HepG2 (cell line): ENCODE results near the gene PTGDS. TPM values are rescaled to one million over a fixed set of nuclear protein-coding genes. Genes with fewer than 3 reads are reported as not detected.
A peak's percentile ranks its signal among the peaks of the same experiment; 100 is the strongest.

Experiments used
- BRCA1 ChIP-seq: sonication (generic); formaldehyde crosslinking; IDR thresholded peaks from 2 replicates; pipeline ENCODE4 v1.4.0; 2020; ENCODE audit warnings: missing genetic modification reagents
- CERS6 ChIP-seq: sonication (generic); formaldehyde crosslinking; IDR thresholded peaks from 2 replicates; pipeline ENCODE4 v1.5.0; 2020; ENCODE audit warnings: missing genetic modification reagents
- ELF4 ChIP-seq: sonication (generic); formaldehyde crosslinking; IDR thresholded peaks from 2 replicates; pipeline ENCODE4 v1.5.0; 2020; ENCODE audit warnings: missing genetic modification reagents, mild to moderate bottlenecking, moderate library complexity, borderline replicate concordance
- GFI1 ChIP-seq: sonication (generic); formaldehyde crosslinking; IDR thresholded peaks from 2 replicates; pipeline ENCODE4 v1.5.0; 2020; ENCODE audit warnings: missing genetic modification reagents, mild to moderate bottlenecking, borderline replicate concordance
- HINFP ChIP-seq: sonication (generic); formaldehyde crosslinking; IDR thresholded peaks from 2 replicates; pipeline ENCODE4 v1.4.0; 2020; ENCODE audit warnings: low read depth, mild to moderate bottlenecking, missing genetic modification reagents
- HNF4A ChIP-seq: sonication (generic); formaldehyde crosslinking; IDR thresholded peaks from 2 replicates; pipeline ENCODE4 v1.4.0; 2020; ENCODE audit warnings: missing genetic modification reagents
- KDM5B ChIP-seq: sonication (generic); formaldehyde crosslinking; IDR thresholded peaks from 2 replicates; pipeline ENCODE4 v1.4.0; 2020; ENCODE audit warnings: missing genetic modification reagents, mild to moderate bottlenecking, borderline replicate concordance
- LBX2 ChIP-seq: sonication (generic); formaldehyde crosslinking; IDR thresholded peaks from 2 replicates; pipeline ENCODE4 v1.5.0; 2020; ENCODE audit warnings: missing genetic modification reagents, mild to moderate bottlenecking, borderline replicate concordance
- REXO4 ChIP-seq: sonication (generic); formaldehyde crosslinking; IDR thresholded peaks from 2 replicates; pipeline ENCODE4 v1.8.0; 2022; ENCODE audit warnings: missing genetic modification reagents, mild to moderate bottlenecking, borderline replicate concordance
- SETDB1 ChIP-seq: sonication (generic); formaldehyde crosslinking; IDR thresholded peaks from 2 replicates; pipeline ENCODE4 v1.5.1; 2020; ENCODE audit warnings: missing genetic modification reagents, mild to moderate bottlenecking, borderline replicate concordance
- YEATS2 ChIP-seq: sonication (generic); formaldehyde crosslinking; IDR thresholded peaks from 2 replicates; pipeline ENCODE4 v1.4.0; 2020; ENCODE audit warnings: missing genetic modification reagents, borderline replicate concordance
- ZFAT ChIP-seq: sonication (generic); formaldehyde crosslinking; conservative IDR thresholded peaks from 2 replicates; pipeline ENCODE4 v1.8.1; 2023; ENCODE audit warnings: missing genetic modification reagents, inconsistent platforms
- ZNF121 ChIP-seq: sonication (generic); formaldehyde crosslinking; IDR thresholded peaks from 2 replicates; pipeline ENCODE4 v1.5.0; 2020; ENCODE audit warnings: mild to moderate bottlenecking, missing genetic modification reagents
- ZNF180 ChIP-seq: sonication (generic); formaldehyde crosslinking; IDR thresholded peaks from 2 replicates; pipeline ENCODE4 v1.4.0; 2020; ENCODE audit warnings: low read depth, missing genetic modification reagents, borderline replicate concordance
- ZNF513 ChIP-seq: sonication (generic); formaldehyde crosslinking; conservative IDR thresholded peaks from 2 replicates; pipeline ENCODE4 v1.5.0; 2020; ENCODE audit warnings: missing genetic modification reagents
- ZNF639 ChIP-seq: conservative IDR thresholded peaks from 2 replicates; pipeline ENCODE4 v1.6.1; 2018; ENCODE audit warnings: missing genetic modification reagents
- ZNF660 ChIP-seq: sonication (generic); formaldehyde crosslinking; IDR thresholded peaks from 2 replicates; pipeline ENCODE4 v1.5.1; 2020; ENCODE audit warnings: mild to moderate bottlenecking, low read depth, missing genetic modification reagents, borderline replicate concordance
- ZNF710 ChIP-seq: sonication (generic); formaldehyde crosslinking; IDR thresholded peaks from 2 replicates; pipeline ENCODE4 v1.5.0; 2020; ENCODE audit warnings: mild to moderate bottlenecking, missing genetic modification reagents, borderline replicate concordance
- ZNF879 ChIP-seq: sonication (generic); formaldehyde crosslinking; IDR thresholded peaks from 2 replicates; pipeline ENCODE4 v1.8.1; 2023; ENCODE audit warnings: missing genetic modification reagents
- polyA plus RNA-seq, 8 experiments: library from polyadenylated mRNA; depleted of rRNA in 3 of 8; stranded (reverse) in 7 of 8; unstranded in 1 of 8; fragments of >200 nt; fragmentation: Illumina TruSeq in 4 of 8; extraction: Trizol in 4 of 8; gene quantifications; 2 replicates each; pipeline versions ENCODE4 v1.2.1 to v1.2.3, GENCODE V29; 2011 to 2016; ENCODE audit warnings: low read depth in 4 of 8, missing spikeins in 1 of 8, mixed read lengths in 1 of 8; ENCODE audit not compliant: insufficient read depth in 1 of 8
- total RNA-seq, 5 experiments: library from RNA; depleted of rRNA; stranded (reverse); fragments of >200 nt; fragmentation: Illumina TruSeq; extraction: Trizol; gene quantifications; 2 replicates each; pipeline ENCODE4 v1.2.3, GENCODE V29; 2016; ENCODE audit warnings: low read depth in 1 of 5

Gene PTGDS
- total and polyA plus RNA-seq, 2 of the 13 experiments (the other 11 are each of a cell fraction or from before 2014, with no cell fraction given): 0.33 to 0.50 TPM

- TF ChIP-seq ZNF710: no peak
- TF ChIP-seq ZNF513 (CRISPR knock-in tag): no peak
- TF ChIP-seq ZNF639 (CRISPR knock-in tag): no peak
- 0 out of 2 replicates have a peak, but pooled peaks have one; percentile 37 for TF ChIP-seq HINFP (CRISPR knock-in tag)
- TF ChIP-seq ZNF180 (CRISPR knock-in tag): no peak
- no peak for TF ChIP-seq ZNF660 (CRISPR knock-in tag)
- TF ChIP-seq LBX2 (CRISPR knock-in tag): no peak
- peak; percentile 46 for TF ChIP-seq HNF4A (CRISPR knock-in tag)
- TF ChIP-seq CERS6 (CRISPR knock-in tag): no peak
- no peak; the same call in 1 of the 2 replicates for TF ChIP-seq KDM5B (CRISPR knock-in tag)
- no peak for TF ChIP-seq ZNF121
- no peak for TF ChIP-seq REXO4
- TF ChIP-seq ELF4 (CRISPR knock-in tag): no peak
- no peak for TF ChIP-seq ZFAT (CRISPR knock-in tag)
- TF ChIP-seq SETDB1: no peak
- no peak for TF ChIP-seq ZNF879 (CRISPR knock-in tag)
- TF ChIP-seq GFI1 (CRISPR knock-in tag): no peak
- TF ChIP-seq BRCA1 (CRISPR knock-in tag): no peak
- TF ChIP-seq YEATS2 (CRISPR knock-in tag): no peak
Measured at GRCh38 chr9:136996361-136997292, 19.3 kb downstream of the PTGDS start, which contains the start of gene CLIC3 (continued).
